Heart right ventricle (tissue), 16 donors: Measurements from ENCODE around the gene HRNR. TPM values are rescaled to one million over a fixed set of nuclear protein-coding genes. Genes with fewer than 3 reads are reported as not detected.
A peak's percentile ranks its signal among the peaks of the same experiment; 100 is the strongest.

Experiments
- ATAC-seq, 8 donors: fragments of 200-7000 bp; cut with Tn5 transposase; one replicate each; pipeline ENCODE4 v1.9.1; 2020; ENCODE audit warnings: mild to moderate bottlenecking in 8 of 8, moderate library complexity in 8 of 8, moderate number of reproducible peaks in 1 of 8
- DNase-seq, 2 donors: peaks; one replicate each; pipeline ENCODE4 v3.0.0-alpha.2; 2020
- H3K27ac ChIP-seq, 10 donors: fragments of 200-600 bp; sonication (generic) in 2 of 10; one replicate each; pipeline versions ENCODE4 v1.5.0 to v1.8.0; 2020 to 2022; ENCODE audit warnings: mild to moderate bottlenecking in 3 of 10
- H3K27me3 ChIP-seq, 7 donors: fragments of 200-600 bp; one replicate each; pipeline ENCODE4 v1.8.0; 2021 to 2022; ENCODE audit warnings: mild to moderate bottlenecking in 2 of 7
- H3K36me3 ChIP-seq, 9 donors: fragments of 200-600 bp; sonication (generic) in 1 of 9; one replicate each; pipeline versions ENCODE4 v1.5.0 to v1.8.0; 2020 to 2022; ENCODE audit warnings: mild to moderate bottlenecking in 2 of 9
- H3K4me1 ChIP-seq, 9 donors: fragments of 200-600 bp; sonication (generic) in 1 of 9; one replicate each; pipeline versions ENCODE4 v1.5.0 to v1.8.0; 2020 to 2022; ENCODE audit warnings: mild to moderate bottlenecking in 4 of 9
- H3K4me3 ChIP-seq, 10 donors: fragments of 200-600 bp; sonication (generic) in 2 of 10; one replicate each; pipeline versions ENCODE4 v1.5.0 to v1.8.0; 2020 to 2022; ENCODE audit warnings: mild to moderate bottlenecking in 7 of 10, moderate library complexity in 2 of 10
- H3K9me3 ChIP-seq, 11 donors: fragments of 200-600 bp in 10 of 11; sonication (generic) in 2 of 11; one replicate each; pipeline versions ENCODE4 v1.5.0 to v1.8.0; 2013 to 2022; ENCODE audit warnings: mild to moderate bottlenecking in 2 of 11, control low read depth in 1 of 11, moderate library complexity in 1 of 11
- WGBS, 2 donors: extraction: QIAGEN DNeasy Blood & Tissue Kit; methylation state at CpG; one replicate each; pipeline ENCODE4 v1.1.7; 2013; ENCODE audit warnings: inconsistent platforms in 1 of 2; 5-methylcytosine and 5-hydroxymethylcytosine counted together
- intact Hi-C, 10 donors: fragments of 100-400 bp; cut with DNase I; formaldehyde crosslinking; loops; one replicate each; pipeline versions ENCODE4 v1.11.1 to v1.14.2; 2022
- polyA plus RNA-seq, 2 donors: library from polyadenylated mRNA; stranded (reverse); fragments of 200-250 nt; gene quantifications; one replicate each; pipeline ENCODE4 v1.2.3, GENCODE V29; 2013
- total RNA-seq, 10 donors: library from RNA; stranded (reverse); fragmentation: NEBNext Ultra II Directional in 3 of 10; extraction: Animal tissue kit (Norgen Biotek cat#: 25700) in 3 of 10; gene quantifications; one replicate each; pipeline versions ENCODE4 v1.2.1 to v1.2.4, GENCODE V29; 2021 to 2023
- TF ChIP-seq, protein P1 (sequence below), 9 donors: fragments of 200-600 bp; sonication (generic) in 2 of 9; IDR thresholded peaks; one replicate each; pipeline versions ENCODE4 v1.5.0 to v1.8.0; 2021 to 2022; ENCODE audit warnings: antibody characterized with exemption in 9 of 9, mild to moderate bottlenecking in 5 of 9, moderate library complexity in 1 of 9
- donor health status: Arrhythmogenic right ventricular cardiomyopathy.
- donor health status: ischemic (EF 13 %, LVEDD 7.1; RV severe dilation, severe dysfunction).
- donor health status: healthy with polysubstance abuse.
- donor health status: DM: no; HTN: yes; CAD: no.
- donor health status: DM: no; HTN: no; CAD: no.
- donor health status: ischemic (EF 25% LVEDD 6.9; RV normal size, moderate dysfunction).
- donor health status: ischemic (EF 25% LVEDD 5.7; RV mildly dilated, moderate dysfunction).
- donor health status: healthy.
- donor health status: DM: yes; HTN: yes; CAD: no.
- donor health status: Ischemic cardiomyopathy.
- donor health status: ischemic (EF 35%, LVEDD 5.7; RV mildly dilated, moderate dysfunction).
- donor health status: nonischemic (EF 11% LVEDD 7.7; RV severe dilation, severe dysfunction).
- donor health status: DM: yes; HTN: yes; CAD: no.
- donor health status: PGD.
- donor health status: ischemic (EF 29% LVEDD 5.4; RV normal size, mild dysfunction).
- donor health status: nonischemic (EF 23%, LVEDD 6.1; RV moderate dilation, normal function).

The HRNR gene
- total and polyA plus RNA-seq, 12 donors: 0.07 TPM; not detected in 11

DNA sequence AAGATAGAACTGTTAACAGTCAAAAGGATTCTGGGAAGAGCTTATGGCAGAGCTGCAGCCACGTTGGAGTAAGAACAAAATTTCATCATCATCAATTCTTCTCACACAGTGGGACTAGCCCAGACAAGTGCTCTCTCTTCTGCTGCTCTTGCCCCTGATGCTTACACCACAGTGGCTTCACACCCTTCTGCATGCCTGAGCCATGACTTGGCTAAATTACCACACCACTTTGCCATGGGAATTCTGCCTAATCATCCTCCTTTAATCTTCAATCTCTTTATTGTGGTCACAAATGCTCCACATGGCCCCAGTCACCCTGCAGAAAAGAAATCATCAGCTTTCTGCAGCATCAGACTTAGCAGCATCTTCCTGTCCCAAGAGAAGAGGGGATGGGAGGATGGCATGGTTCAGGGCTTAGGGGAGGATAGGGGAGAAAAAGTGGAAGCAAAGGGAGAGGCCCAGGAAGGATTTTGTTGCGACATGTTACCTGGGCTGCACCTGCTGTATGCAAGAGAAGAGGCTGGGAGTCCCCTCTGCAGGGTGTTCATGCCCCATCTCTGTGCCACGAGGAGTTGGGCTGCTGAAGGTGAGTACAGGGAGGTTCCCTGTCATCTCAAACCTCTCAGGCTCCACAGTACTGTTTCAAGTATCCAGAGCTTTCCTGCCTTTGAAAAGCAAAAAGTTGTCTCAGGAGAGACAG, 56.0 kb downstream of the HRNR start:
- intact Hi-C loops: no loop called here

DNA sequence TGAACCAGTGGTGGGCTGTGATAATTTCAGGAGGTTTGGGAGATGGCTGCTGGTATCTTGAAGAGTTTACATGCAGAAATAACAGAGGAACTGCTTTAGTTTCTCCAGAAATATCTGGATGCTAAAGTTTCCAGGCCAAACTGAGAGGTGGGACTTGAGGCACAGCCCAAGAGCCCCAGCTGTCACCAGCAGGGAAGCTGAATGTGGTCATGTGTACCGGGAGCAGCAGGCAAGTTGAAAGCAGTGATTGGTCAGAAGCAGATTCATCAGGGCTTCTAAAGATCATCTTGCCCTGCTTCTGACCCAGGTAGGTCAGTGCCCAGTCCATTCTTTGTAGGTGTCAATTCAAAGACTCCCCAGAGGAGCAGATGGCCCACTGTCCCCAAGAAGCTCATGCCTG, 57.0 kb downstream of the HRNR start:
- H3K4me3 ChIP-seq: no peak overlapping the region
- no peaks in the 10 kb centered on the region for H3K27me3 ChIP-seq
- H3K27ac ChIP-seq: no peak overlapping the region
- ATAC-seq (no peak), DNase-seq (no peak)
- WGBS, 2 donors: 43 to 52% methylated on average over 1 of the region's 1 CpG
- H3K4me1 ChIP-seq: peaks cover 0 to 83% (median 11%) of the 10 kb centered on the region in 9 donors
- H3K36me3 ChIP-seq: no peaks in the 10 kb centered on the region
- intact Hi-C loops: no loop called here
- TF ChIP-seq, protein P1, sequence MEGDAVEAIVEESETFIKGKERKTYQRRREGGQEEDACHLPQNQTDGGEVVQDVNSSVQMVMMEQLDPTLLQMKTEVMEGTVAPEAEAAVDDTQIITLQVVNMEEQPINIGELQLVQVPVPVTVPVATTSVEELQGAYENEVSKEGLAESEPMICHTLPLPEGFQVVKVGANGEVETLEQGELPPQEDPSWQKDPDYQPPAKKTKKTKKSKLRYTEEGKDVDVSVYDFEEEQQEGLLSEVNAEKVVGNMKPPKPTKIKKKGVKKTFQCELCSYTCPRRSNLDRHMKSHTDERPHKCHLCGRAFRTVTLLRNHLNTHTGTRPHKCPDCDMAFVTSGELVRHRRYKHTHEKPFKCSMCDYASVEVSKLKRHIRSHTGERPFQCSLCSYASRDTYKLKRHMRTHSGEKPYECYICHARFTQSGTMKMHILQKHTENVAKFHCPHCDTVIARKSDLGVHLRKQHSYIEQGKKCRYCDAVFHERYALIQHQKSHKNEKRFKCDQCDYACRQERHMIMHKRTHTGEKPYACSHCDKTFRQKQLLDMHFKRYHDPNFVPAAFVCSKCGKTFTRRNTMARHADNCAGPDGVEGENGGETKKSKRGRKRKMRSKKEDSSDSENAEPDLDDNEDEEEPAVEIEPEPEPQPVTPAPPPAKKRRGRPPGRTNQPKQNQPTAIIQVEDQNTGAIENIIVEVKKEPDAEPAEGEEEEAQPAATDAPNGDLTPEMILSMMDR (IDR thresholded peaks at IDR 0.05): no peak
- no peaks in the 10 kb centered on the region for H3K9me3 ChIP-seq

More for the DNA sequence above, 56.0 kb downstream of the HRNR start:
- ATAC-seq (peak in 4 of 8 donors; percentile 16 to 58 (median 46)), DNase-seq (no peak)
- no peaks in the 10 kb centered on the region for H3K36me3 ChIP-seq
- H3K27ac ChIP-seq: peak overlapping the region in 1 of 10 donors; percentile 52
- TF ChIP-seq, protein P1 (IDR thresholded peaks at IDR 0.05): no peak
- no peak overlapping the region for H3K4me3 ChIP-seq
- no peaks in the 10 kb centered on the region for H3K9me3 ChIP-seq
- 56 to 61% methylated on average over 3 of the region's 3 CpGs for WGBS, 2 donors
- H3K4me1 ChIP-seq: peaks cover 0 to 79% (median 11%) of the 10 kb centered on the region in 9 donors
- H3K27me3 ChIP-seq: no peaks in the 10 kb centered on the region

DNA sequence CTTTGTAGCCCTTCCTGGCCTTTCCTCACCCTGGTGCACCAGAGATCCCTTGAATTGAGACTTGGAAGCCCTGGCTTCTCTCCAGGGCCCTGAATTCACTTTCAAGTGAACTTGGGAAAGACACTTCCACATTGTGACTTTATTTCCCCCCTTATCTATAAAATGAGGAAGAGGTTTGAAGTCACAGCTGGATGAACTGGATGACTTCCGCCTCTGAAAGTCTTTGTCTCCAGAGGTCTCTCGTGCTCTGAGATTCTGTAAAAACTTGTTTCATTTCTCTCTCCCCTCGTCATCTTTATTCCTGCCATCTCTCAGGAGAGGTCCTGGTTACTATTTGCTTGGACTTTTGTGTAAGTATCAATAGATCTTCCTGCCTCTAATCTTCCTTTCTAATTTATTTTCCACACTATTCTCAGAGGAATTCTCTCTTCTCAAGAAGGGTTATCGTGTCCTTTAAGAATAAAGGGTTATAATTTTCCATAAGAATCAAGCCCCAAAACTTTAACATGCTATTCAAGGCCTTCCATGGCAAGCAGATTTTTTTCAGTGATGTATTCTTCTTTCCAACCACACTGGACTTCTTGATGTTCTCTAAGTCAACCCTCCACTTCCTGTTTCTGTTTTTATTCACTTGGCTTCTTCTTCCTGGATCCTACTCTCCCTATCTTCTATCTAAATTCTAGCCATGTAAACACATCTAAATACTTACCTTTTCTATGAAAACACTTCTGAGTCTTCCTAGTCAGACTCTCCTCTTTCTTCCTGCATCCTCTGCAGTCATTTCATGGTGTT, 58.5 kb downstream of the HRNR start:
- Histone ChIP-seq H3K27ac (peak overlapping the region in 1 of 10 donors; percentile 61), H3K9me3 (no peaks in the 10 kb centered on the region), H3K4me1 (peaks cover 0 to 76% (median 11%) of the 10 kb centered on the region in 9 donors), H3K27me3 (no peaks in the 10 kb centered on the region), H3K36me3 (no peaks in the 10 kb centered on the region), H3K4me3 (no peak overlapping the region)
- WGBS, 2 donors: 73% methylated on average over 4 of the region's 4 CpGs
- ATAC-seq (no peak), DNase-seq (no peak)
- TF ChIP-seq, protein P1 (IDR thresholded peaks at IDR 0.05): no peak
- intact Hi-C loops: no loop called here

DNA sequence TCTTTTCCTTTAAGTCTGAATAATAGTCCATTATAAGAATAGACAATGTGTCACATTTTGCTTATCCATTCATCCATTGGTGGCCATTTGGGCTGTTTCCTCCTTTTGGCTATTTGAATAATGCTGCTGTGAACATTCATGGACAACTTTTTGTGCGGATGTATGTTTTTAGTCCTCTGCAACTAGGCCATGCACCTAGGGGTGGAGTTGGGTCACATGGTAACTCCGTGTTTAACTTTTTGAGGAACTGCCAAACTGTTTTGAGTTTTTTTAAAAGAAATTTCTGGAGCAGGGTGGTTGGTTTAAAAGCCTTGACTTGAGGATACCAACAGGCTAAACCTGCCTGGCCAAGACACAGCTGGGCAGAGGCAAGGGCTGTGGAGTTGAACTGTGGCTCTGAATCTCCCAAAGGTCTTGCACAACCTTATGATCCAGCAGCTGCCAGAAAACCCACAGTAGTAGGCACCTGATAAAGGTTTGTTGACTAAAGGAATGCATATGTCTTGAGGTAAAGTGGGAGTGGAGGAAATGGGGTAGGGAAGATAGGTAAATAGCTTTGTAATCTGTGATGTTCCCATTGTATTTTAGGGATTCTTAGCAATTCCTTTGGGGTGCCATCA, 59.4 kb downstream of the HRNR start:
- Histone ChIP-seq H3K36me3 (no peaks in the 10 kb centered on the region), H3K9me3 (no peaks in the 10 kb centered on the region), H3K27me3 (no peaks in the 10 kb centered on the region), H3K27ac (peak overlapping the region in 1 of 10 donors; percentile 61), H3K4me3 (no peak overlapping the region), H3K4me1 (peaks cover 0 to 67% (median 11%) of the 10 kb centered on the region in 9 donors)
- TF ChIP-seq, protein P1 (IDR thresholded peaks at IDR 0.05): no peak
- intact Hi-C loops: no loop called here
- WGBS, 2 donors: 72 to 77% methylated on average over 2 of the region's 2 CpGs
- DNase-seq (no peak), ATAC-seq (no peak)
